Astrocyte of the spinal cord (primary cell): ENCODE measurements around the gene CEP120.

ENCODE experiments used
- DNase-seq: peaks from one replicate; pipeline ENCODE4 v3.0.0; 2011; ENCODE audit warnings: low read depth, low spot score
- H3K4me3 ChIP-seq: 2 replicates; pipeline ENCODE4 v1.5.1; 2011; ENCODE audit warnings: low read depth, mild to moderate bottlenecking, low read length, moderate library complexity
- CTCF ChIP-seq: IDR thresholded peaks from 2 replicates; pipeline ENCODE4 v1.5.1; 2012; ENCODE audit warnings: low read depth, mild to moderate bottlenecking, low read length, inconsistent platforms
- in situ Hi-C: cut with HindIII; loops from 2 replicates; pipeline ENCODE4 v1.10.0; 2017; ENCODE audit warnings: low sequenced_read_pairs

Gene CEP120

GRCh38 chr5:123449424-123449974 is 26.3 kb upstream of the CEP120 start:
- no peak overlapping the region for H3K4me3 ChIP-seq
- in situ Hi-C loops: no loop called here
- TF ChIP-seq CTCF: no peak
- DNase-seq: no peak

GRCh38 chr5:123448743-123449142 is 25.5 kb upstream of the CEP120 start:
- in situ Hi-C loops: no loop called here
- no peak overlapping the region for H3K4me3 ChIP-seq
- TF ChIP-seq CTCF: no peak
- DNase-seq: no peak

DNA sequence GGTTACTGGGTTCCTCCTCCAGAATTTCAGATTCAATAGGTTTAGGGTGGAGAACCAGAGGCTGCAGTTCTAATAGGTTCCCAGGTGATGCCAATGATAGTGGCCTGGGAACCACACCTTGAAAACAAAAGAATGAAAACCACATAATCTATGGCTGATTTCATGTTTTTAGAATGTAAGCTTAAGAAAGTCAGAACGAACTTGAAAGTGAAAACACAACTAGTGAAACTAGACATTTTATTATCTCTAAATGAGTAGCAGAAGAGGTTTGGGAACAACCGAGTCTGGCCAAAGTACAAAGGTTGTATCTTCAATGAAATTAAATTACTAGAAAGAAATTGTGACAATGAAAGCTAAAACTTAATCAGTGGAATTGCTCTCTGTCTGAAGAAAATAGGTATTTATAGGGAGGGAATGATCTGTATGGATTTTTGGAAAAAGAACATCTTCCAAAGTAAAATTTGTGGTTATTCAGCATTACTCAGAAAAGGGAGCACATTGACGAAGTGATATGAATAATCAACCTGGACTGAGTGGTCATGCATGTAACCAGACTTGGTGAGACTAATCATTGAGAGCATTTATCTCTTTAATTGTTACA is 24.9 kb upstream of the CEP120 start:
- no peak for TF ChIP-seq CTCF
- no peak overlapping the region for H3K4me3 ChIP-seq
- DNase-seq: no peak
- in situ Hi-C loops: no loop called here

- TF ChIP-seq CTCF: no peak
- in situ Hi-C loops: no loop called here
- no peak overlapping the region for H3K4me3 ChIP-seq
- DNase-seq: no peak
Measured at GRCh38 chr5:123444016-123444415, 20.8 kb upstream of the CEP120 start.

DNA sequence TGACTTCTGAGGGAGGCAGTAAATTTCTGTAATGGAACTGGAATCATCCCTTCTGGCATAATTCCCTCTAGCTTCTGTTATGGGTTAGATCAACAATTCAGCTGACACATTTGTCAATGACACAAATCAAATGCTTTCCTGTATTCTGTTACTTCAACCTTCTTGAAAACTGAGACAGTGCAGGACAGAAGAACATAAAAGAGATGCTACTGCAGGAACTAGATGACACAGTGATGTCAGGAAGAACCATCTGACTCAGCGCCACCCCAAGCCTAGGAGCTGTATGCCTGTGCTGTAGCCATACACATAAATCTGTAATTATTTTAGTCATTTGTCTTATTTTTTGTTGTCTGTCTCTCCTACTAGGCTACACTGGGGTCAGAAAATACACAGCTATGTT is 18.2 kb upstream of the CEP120 start:
- no peak for TF ChIP-seq CTCF
- H3K4me3 ChIP-seq: no peak overlapping the region
- in situ Hi-C loops: no loop called here
- DNase-seq: no peak

DNA sequence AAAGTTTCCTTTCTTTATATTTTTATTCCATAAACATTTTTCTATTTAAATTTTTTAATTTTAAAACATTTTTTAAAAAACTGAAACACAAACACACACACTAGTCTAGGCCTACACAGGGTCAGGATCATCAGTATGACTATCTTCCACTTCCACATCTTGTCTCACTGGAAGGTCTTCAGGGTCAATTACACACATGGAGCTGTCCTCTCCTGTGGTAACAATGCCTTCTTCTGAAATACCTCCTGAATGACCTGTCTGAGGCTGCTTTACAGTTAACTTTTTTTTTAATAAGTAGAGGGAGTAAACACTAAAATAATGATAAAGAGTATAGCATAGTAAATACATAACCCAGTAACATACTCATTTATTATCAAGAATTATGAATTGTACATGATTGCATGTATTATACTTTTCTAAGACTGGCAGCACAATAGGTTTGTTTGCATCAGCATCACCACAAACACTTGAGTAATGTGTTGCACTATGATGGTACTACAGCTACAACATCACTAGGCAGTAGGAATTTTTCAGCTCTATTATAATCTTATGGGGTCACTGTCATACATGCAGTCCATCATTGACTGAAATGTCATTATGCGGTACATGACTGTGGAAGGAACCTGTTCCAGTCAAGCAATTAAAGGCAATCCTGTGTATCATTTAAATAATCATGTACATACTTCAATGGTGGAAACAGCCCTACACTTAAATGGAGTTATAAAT is 17.4 kb upstream of the CEP120 start:
- no peak overlapping the region for H3K4me3 ChIP-seq
- no peak for TF ChIP-seq CTCF
- no peak for DNase-seq
- in situ Hi-C loops: no loop called here
